SK-N-MC (cell line): ENCODE results near the gene ATE1.

ENCODE experiments used
- EZH2 ChIP-seq: fragments of 200-600 bp; sonication (generic); IDR thresholded peaks from one replicate; pipeline ENCODE4 v1.6.1; 2017; ENCODE audit warnings: antibody characterized with exemption
- POLR2AphosphoS5 ChIP-seq: IDR thresholded peaks from 2 replicates; pipeline ENCODE4 v1.6.1; 2012; ENCODE audit warnings: mild to moderate bottlenecking, low read depth, low read length, borderline replicate concordance

- TF ChIP-seq EZH2 (no peak), POLR2AphosphoS5 (no peak)
Observed at GRCh38 chr10:121787169-121787568, 140.7 kb downstream of the ATE1 start.
